BE2C (cell line): ENCODE data around the gene CGB5.
A peak's percentile ranks its signal among the peaks of the same experiment; 100 is the strongest.
"Not testable (repeated sequence)": the region's sequence is repeated elsewhere in the genome, so short reads cannot be mapped to it uniquely, and the experiment has no call there.

Experiments used
- DNase-seq: peaks from one replicate; pipeline ENCODE4 v3.0.0-alpha.2; 2020
- H3K27me3 ChIP-seq: fragments of 250-450 bp; sonication (Bioruptor Pico); 2 replicates; pipeline ENCODE4 v1.5.1; 2020; ENCODE audit warnings: mild to moderate bottlenecking
- H3K36me3 ChIP-seq: fragments of 250-450 bp; sonication (Bioruptor Pico); 2 replicates; pipeline ENCODE4 v1.5.1; 2020; ENCODE audit warnings: mild to moderate bottlenecking
- H3K4me1 ChIP-seq: fragments of 250-450 bp; sonication (Bioruptor Pico); 2 replicates; pipeline ENCODE4 v1.5.1; 2020
- H3K4me3 ChIP-seq: 2 replicates; pipeline ENCODE4 v1.5.1; 2011; ENCODE audit warnings: low read depth, low read length
- H3K9me3 ChIP-seq: fragments of 250-450 bp; sonication (Bioruptor Pico); 2 replicates; pipeline ENCODE4 v1.5.1; 2020
- TF ChIP-seq, protein P1 (sequence below): IDR thresholded peaks from 2 replicates; pipeline ENCODE4 v1.5.1; 2012; ENCODE audit warnings: mild to moderate bottlenecking, low read depth, low read length

CGB5 gene

DNA sequence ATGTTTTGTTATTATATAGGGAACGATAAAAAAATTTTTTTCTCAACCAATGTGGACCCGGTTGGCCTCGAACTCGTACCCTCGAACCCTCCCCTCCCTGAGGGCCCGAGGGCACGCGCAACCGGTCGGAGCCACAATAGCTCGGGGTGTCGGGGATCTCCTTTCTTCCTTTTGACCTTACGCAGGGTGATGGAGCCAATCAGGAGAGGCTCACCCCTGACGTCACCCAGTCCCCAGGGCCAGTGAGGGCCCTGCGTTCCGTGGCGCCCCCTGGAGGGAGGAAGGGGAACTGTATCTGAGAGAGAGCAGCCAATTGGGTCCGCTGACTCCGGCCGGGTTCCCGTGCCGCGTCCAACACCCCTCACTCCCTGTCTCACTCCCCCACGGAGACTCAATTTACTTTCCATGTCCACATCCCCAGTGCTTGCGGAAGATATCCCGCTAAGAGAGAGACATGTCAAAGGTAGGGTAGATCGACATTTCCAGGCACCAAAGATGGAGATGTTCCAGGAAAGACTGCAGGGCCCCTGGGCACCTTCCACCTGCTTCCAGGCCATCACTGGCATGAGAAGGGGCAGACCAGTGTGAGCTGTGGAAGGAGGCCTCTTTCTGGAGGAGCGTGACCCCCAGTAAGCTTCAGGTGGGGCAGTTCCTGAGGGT, 11.9 kb upstream of the CGB5 start, which contains the start of gene CGB2:
Gene CGB2, plus strand, starts transcription at position 249 of the 660 bp plus-strand sequence. Its CDS starts 206 bp downstream, at position 455.
- TF ChIP-seq, protein P1, sequence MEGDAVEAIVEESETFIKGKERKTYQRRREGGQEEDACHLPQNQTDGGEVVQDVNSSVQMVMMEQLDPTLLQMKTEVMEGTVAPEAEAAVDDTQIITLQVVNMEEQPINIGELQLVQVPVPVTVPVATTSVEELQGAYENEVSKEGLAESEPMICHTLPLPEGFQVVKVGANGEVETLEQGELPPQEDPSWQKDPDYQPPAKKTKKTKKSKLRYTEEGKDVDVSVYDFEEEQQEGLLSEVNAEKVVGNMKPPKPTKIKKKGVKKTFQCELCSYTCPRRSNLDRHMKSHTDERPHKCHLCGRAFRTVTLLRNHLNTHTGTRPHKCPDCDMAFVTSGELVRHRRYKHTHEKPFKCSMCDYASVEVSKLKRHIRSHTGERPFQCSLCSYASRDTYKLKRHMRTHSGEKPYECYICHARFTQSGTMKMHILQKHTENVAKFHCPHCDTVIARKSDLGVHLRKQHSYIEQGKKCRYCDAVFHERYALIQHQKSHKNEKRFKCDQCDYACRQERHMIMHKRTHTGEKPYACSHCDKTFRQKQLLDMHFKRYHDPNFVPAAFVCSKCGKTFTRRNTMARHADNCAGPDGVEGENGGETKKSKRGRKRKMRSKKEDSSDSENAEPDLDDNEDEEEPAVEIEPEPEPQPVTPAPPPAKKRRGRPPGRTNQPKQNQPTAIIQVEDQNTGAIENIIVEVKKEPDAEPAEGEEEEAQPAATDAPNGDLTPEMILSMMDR: peak; percentile 71
- H3K36me3 ChIP-seq, H3K27me3 ChIP-seq, H3K9me3 ChIP-seq, H3K4me1 ChIP-seq: not testable (repeated sequence)
- peak; percentile 91 for DNase-seq
- H3K4me3 ChIP-seq: peak within 1 kb of the TSS; percentile 31

- TF ChIP-seq, protein P1: peak; percentile 74
- H3K36me3 ChIP-seq, H3K4me1 ChIP-seq, H3K27me3 ChIP-seq, H3K9me3 ChIP-seq: not testable (repeated sequence)
- H3K4me3 ChIP-seq: peak within 1 kb of the TSS; percentile 44
- DNase-seq: peak; percentile 87
Measured at GRCh38 chr19:49036815-49037214, 6.8 kb upstream of the CGB5 start, which contains the start of gene CGB1. Gene CGB1 (minus strand): TSS chr19:49036895. CDS start chr19:49036711, 184 bp downstream.

DNA sequence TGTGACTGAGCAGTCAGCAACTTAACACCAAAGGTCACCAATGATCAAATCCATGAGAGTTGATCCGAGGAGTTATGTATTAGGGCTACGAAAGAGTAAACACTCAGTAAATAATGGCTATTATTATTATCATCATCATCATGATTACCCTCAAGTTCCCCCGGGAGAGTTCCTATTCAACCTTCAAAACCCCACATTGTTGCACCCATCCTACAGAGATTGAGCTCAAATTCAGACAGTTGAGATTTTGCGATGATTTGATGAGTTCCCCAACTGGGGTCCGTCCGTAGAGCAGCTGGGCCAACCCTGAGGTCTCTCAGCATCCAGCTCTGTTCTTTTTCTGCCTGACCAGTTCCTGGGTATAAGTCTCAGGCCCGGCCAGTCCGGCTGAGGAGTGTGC, 5.5 kb upstream of the CGB5 start:
- not testable (repeated sequence) for H3K9me3 ChIP-seq, H3K4me1 ChIP-seq, DNase-seq, H3K27me3 ChIP-seq, H3K4me3 ChIP-seq, H3K36me3 ChIP-seq

GRCh38 chr19:49038557-49039276, 4.9 kb upstream of the CGB5 start:
- DNase-seq, H3K27me3 ChIP-seq, H3K4me3 ChIP-seq, H3K36me3 ChIP-seq, H3K9me3 ChIP-seq, H3K4me1 ChIP-seq: not testable (repeated sequence)

- not testable (repeated sequence) for H3K4me1 ChIP-seq, H3K36me3 ChIP-seq, DNase-seq, H3K4me3 ChIP-seq, H3K27me3 ChIP-seq, H3K9me3 ChIP-seq
Measured at GRCh38 chr19:49039736-49040135, 3.9 kb upstream of the CGB5 start.

- DNase-seq: no peak
- no peaks in the 10 kb centered on the region for H3K27me3 ChIP-seq
- no peaks in the 10 kb centered on the region for H3K4me1 ChIP-seq
- H3K9me3 ChIP-seq: no peaks in the 10 kb centered on the region
- TF ChIP-seq, protein P1: no peak
- H3K4me3 ChIP-seq: no peak overlapping the region
- no peaks in the 10 kb centered on the region for H3K36me3 ChIP-seq
Measured at GRCh38 chr19:49042177-49042576, 1.5 kb upstream of the CGB5 start.

GRCh38 chr19:49042666-49043065, 982 bp upstream of the CGB5 start:
- not testable (repeated sequence) for H3K36me3 ChIP-seq, H3K9me3 ChIP-seq, H3K27me3 ChIP-seq, H3K4me1 ChIP-seq, H3K4me3 ChIP-seq, DNase-seq

GRCh38 chr19:49049011-49049410, 5.4 kb downstream of the CGB5 start, which contains the start of gene CGB8:
Gene CGB8 (minus strand): TSS chr19:49049111. CDS start chr19:49048739, 372 bp downstream.
- not testable (repeated sequence) for H3K4me3 ChIP-seq, DNase-seq, H3K9me3 ChIP-seq, H3K27me3 ChIP-seq, H3K4me1 ChIP-seq, H3K36me3 ChIP-seq

GRCh38 chr19:49049834-49050233, 6.2 kb downstream of the CGB5 start:
- not testable (repeated sequence) for H3K27me3 ChIP-seq, H3K9me3 ChIP-seq, H3K36me3 ChIP-seq, H3K4me1 ChIP-seq, H3K4me3 ChIP-seq, DNase-seq

GRCh38 chr19:49050376-49051033, 6.9 kb downstream of the CGB5 start:
- not testable (repeated sequence) for H3K27me3 ChIP-seq, H3K4me3 ChIP-seq, H3K9me3 ChIP-seq, DNase-seq, H3K36me3 ChIP-seq, H3K4me1 ChIP-seq
